DMS114 treated with DMSO at 0.1 percent for 48 hours (cell line): ENCODE measurements around the gene CFAP299.
"Not testable (repeated sequence)": the region's sequence is repeated elsewhere in the genome, so short reads cannot be mapped to it uniquely, and the experiment has no call there.

Experiments used
- DNase-seq: peaks from one replicate; lab custom pipeline; 2025; ENCODE audit not compliant: unreplicated experiment; lab: John Stamatoyannopoulos, UW

The CFAP299 gene

DNA sequence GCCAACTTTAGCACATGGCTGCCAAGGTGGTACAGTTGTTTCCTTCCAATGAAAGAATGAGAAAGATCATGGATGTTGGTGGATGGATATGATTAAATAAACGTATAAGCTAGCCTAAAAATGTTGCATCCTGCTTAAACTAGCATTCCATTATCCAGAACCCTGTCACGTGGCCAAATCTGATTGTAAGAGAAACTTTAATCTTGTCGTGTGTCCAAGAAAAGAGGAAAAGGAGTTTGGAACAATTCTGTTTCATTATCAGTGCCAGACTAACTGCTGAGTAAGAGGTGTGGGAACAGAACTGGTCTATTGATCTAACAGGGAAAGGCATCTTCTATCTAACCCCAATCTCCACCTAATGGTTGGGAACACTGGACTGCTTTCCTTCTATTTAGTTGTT is 369.8 kb downstream of the CFAP299 start:
- DNase-seq: no peak

DNA sequence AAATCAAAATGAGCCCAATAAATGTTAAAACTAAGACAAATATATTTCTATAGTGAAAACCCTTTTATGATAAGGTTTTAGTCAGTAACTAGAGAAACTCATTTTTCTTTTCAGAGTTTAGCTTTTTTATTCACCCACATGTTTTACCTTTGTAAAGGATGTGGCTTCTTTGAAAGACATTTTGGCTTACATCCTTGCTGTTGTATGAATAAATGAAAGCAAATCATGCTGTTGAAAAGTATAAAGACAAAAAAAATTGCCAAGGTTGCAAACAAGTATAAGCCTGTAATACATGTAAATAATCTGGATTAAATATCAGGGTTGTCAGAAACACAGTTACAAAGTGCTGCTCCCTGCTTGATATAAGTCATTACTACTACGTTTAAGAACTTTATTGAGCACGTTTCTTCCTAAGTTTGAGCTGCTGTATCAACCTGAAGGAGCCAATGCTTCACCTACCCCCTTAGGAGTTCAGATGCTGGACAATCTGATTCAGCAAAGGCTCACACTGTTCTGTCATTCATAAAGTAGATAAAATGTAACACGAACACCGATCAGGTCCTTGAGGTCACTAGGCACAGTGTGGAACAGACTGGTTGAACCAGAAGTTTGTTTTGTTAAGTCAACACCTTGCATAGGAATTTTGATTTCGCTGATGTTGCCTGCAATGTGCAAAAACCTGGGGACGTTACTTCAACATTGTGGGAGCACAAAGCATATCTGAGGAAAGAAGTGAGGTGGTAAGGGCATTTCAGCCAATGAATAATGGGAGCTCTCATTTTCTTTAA is 373.7 kb downstream of the CFAP299 start:
- no peak for DNase-seq

DNA sequence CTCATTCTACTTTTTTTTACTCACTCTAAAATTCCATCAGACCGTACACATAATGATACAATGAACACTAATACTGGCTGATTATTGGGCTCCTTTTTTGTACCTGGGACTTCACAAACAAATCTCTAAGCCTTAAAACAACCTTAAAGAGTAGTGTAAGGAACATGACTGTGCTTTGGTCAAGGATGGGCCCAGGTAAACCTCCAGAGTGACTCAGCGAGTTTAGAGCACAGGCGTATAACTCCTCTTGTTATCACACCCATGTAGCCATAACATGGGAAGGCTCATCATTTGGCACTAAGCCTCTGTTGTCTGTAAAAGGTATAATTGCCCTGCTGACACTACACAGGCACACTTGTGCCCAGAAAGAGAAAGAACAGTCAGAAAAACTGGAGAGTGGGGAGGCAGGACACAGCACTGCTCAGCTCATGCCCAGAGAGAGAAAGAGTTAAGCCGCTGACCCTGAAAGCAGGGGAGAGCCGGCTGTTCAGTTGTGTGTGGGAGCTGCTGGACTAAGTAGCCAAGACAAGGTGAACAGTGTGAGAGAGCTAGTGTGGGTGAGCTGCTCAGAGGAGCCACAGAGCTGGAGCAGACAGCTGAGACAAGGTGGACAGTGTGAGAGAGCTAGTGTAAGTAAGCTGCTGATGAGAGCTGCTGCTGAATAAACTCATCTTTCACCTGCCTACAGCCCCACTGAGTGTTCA is 375.4 kb downstream of the CFAP299 start:
- no peak for DNase-seq

DNA sequence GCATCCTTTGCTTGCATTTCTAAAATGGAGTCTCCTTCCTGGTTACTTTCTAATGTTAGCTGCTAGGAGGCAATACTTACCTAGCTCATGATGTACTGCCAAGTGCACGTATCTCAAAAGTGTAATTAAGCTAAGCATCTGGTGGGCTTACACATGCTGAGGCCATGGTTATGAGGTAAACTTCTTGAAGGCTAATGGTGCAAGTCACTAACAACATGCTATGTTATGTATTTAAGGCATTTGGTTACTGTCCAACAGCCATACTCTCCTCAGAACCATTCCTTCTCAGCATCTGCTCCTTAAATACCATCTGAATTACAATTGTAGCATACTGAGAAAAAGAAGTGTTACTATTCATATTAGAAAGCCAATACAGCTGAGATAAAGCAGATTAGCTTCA is 376.4 kb downstream of the CFAP299 start:
- DNase-seq: no peak

DNA sequence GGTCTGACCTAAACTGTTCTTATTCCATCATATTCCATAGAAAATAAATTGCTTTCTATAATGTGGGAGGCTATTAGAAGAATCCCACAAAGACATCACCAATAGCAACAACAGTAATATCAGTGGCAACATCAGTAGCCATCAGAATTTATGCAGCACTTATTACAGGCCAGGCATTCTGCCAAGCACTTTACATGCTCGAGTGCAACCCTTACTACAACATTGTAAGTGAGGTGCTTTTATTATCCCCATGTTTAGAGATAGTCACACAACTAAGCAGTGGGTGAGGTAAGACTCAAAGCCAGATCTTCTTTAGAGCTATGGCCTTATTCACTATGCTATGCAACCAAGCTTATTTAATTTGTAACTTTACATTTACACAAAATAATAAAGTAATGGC is 377.9 kb downstream of the CFAP299 start:
- no peak for DNase-seq

DNA sequence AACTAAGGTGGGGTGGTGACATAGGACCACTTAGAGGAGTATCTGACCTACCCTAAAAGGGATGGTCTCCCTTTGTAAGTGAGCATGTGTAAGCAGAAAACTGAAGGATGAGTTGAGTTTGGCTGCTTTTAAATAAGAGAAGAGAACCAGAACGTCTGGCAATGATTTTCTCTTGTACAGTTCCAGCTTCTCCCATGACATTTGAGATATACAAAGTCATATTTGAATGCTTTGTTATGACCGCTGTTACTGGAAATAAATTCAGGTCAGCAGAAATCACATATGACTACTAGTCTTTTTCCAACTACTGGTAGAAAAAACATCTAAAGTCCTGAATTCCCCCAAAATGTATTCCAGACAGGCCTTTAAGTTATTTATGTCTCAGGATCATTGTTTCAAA is 381.7 kb downstream of the CFAP299 start:
- no peak for DNase-seq

DNA sequence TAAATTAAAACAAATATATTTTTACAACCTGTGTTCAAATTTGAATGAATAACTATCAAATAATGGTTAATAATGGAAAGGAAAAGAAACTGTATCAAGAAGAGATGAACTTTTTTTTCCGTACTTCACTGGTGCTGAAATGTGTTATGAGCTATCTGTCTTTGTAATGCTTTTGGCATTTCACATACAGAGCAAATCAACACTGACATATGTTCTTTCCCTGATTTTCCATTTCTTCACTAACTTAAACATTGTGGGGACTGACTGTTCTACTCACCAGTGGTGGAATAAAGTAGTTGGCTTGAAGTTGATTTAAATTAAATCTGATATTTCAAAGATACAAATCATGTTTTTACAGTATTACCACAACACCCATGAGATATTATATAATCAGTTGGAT is 390.9 kb downstream of the CFAP299 start:
- no peak for DNase-seq

DNA sequence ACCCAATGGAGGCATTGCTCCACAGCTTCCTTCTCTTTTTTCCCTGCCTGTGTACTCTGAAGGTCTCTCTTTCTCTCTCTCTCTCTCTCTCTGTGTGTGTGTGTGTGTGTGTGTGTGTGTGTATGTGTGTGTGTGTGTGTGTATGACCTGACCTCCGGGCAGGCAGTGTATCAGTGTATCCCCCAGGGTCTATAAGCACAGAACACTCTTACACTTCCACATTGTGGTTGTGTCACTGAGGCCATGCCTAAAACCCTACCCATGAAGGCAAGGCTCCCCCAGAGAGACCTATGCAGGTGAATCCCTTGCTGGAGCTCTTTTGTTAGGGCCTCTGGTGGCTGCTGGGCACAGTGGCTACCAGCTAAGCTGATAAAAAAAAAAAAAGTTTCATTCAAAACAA is 394.6 kb downstream of the CFAP299 start:
- DNase-seq: no peak

DNA sequence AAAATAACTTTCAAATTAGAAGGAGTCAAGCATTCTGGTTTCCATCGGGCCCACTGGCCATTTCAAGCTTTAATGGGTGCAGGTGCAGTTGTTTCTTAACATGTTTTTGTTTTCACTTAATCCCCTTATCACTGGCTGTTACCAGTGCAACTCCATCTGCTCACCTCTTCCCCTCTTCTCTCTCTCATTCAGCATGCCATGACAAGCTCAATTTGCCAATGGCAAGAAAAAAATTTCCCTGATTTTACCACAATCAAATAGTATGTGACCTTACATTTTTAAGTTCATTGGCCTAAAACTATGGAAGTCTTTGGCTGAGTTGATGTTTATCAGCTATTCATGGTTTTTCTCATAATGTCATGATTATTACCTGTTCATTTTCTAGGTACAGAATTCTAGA is 395.9 kb downstream of the CFAP299 start:
- DNase-seq: no peak

DNA sequence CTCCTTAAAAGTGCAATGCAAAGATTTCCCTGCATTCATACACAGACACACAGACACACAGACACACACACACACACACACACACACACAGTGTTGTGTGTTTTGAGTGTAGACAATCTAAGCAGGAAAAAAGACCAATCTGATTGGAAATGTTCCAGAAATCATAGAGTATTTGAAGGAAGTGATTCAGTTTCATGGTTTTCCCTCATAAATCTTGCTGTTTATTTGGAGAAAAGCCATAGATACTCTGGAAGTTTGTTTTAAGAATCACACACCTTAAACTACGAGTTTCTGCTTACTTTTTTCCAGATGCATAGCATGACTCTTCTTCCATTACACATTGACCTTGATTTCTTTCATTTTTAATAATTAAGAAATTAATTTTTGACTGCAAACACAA is 396.5 kb downstream of the CFAP299 start:
- no peak for DNase-seq

DNA sequence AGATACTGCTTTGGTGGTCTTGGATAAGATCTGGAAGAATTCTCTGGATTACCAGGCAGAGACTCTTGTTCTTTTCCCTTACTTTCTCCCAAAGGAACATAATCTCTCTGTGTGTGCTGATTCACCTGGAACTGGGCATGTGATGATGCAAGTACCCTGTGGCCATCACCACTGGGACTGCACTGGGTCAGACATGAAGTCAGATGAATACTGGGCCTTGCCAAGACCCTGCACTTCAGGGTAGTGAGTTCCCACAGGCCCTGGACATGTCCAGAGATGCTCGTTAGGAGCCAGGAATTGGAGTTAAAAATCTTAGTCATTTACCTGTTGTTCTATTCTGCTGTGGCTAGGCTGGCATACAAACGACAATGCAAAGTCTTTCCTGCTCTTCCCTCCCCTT is 404.8 kb downstream of the CFAP299 start:
- DNase-seq: no peak

DNA sequence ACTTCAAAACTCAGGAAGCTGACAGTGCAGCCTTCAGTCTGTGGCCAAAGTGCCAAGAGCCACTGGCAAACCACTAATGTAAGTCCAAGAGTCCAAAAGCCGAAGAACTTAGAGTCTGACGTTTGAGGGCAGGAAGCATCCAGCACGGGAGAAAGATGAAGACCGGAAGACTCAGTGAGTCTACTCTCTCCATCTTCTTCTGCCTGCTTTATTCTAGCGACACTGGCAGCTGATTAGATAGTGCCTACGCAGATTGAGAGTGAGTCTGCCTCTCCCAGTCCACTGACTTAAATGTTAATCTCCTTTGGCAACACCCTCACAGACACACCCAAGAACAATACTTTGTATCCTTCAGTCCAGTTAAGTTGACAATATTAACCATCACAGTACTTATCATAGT is 414.0 kb downstream of the CFAP299 start:
- not testable (repeated sequence) for DNase-seq

DNA sequence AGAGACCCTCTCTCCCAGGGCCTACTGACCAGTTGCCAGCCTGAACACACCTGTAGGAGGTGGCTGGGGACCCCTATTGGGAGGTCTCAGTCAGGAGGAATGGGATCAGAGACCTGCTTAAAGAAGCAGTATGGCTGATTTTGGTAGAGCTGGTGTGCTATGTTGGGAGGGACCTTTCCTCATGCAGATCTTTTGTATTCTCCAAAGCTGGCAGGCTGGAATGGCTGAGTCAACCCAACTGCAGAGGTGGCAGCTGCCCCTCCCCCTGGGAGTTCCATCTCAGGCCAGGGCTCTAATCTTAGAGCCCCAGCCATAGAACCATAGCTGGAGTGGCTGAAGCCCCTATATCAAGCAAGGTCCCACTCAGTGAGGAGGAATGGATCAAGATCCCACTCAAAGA is 415.7 kb downstream of the CFAP299 start:
- DNase-seq: no peak

DNA sequence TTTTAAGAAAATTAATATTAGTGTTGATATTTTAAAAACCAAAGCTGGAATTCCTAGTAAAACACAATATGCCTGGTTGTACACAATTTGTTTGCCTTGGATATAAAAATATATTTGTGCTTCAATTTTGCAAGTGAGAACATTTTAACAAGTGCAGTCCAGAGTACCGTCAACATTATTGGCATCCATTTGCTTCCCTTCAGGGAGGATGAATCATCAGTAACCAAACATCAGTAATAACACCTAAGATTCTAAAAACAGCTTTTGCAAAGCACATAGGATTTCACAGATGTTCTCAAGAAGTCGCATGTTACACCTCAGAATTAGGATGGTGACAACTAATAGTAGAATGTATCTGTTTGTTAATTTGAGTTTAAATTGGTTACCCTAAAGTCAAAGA is 432.4 kb downstream of the CFAP299 start:
- no peak for DNase-seq

DNA sequence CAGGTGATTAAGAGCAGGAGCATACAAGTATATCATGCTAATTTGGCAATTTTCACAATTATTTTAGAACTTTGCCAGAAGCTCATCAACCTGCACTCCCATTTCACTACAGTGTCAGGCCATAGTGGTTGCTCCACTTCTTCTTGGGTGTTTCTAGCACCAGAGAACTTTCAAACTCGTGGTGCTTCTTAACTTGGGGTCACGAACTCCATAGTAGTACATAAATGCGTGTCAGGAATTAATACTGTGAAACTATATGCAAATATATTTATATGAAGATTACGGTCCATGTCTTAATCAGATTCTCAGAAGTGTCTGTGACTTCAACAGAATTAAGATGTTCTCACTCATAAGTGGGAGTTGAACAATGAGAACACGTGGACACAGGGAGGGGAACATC is 440.6 kb downstream of the CFAP299 start:
- DNase-seq: no peak

DNA sequence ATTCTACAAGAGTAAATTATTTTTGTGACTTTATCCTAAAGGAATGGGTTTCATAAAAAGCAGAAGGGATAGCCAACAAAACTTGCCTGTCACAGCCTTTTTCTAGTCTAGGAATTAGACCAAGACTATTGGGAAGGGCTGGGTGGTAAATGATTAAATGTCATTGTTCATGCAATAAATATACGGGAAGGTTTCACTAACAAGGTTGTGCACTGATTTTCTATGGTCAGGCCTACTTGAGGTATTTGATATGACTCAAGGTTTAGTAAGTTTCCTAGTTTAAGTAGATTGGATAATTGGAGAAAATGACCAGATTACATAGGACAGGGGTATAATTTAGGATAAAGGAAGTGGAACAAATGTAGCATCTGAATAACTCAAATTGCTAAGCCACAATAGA is 445.9 kb downstream of the CFAP299 start:
- no peak for DNase-seq

DNA sequence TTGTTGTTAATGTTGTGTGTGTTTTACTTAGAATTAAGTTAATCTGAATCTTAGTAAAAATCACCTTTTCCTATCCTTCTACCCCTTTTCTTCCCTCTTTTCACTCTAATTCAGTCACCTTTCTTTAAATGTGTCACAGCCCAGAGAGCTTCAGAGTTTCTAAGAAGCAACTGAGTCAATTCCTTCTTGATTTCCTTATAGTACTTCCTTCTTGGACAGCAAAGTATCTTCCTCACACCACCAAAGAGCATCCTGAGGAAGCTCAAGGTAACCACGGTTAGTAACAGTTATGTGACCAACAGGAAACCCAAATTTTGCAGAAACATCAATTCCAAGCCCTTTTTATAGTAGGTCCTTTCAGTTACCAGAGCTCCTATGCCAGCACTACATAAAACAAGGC is 451.8 kb downstream of the CFAP299 start:
- DNase-seq: no peak

DNA sequence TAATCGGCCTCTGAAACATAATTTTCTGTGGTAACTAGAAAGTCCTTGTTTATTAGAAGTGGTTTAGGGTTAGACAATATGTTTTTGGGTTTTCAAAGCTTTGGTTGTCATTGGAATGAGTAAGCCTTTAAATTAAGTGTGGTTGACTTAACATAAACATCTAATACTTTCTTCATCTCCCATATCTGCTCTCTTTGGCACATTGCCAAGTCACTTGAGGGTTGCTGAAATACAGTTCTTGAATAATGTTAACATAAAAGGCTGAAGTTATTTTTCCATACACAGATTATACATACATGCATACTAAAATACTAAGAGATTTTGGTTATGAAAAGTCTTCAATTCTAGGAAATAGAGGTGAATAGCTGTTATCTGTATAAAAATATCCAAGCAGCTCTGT is 453.3 kb downstream of the CFAP299 start:
- no peak for DNase-seq

DNA sequence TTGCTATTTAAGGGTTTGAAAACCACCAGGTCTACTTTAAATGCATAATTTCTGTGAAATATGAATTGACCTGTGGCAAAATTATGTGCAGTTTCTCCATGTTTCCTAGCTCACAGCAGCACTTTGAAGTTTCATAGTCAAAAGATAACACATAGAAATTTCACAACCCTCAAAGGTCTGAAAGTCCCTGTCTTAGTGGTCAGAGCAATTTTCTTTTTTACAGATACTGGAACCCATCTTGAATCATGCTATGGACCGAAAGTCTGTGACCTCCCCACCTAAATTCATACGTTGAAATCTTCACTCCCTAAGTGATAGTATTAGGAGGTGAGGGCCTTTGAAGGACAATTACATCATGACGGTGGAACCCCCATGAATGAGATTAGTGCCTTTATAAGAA is 454.6 kb downstream of the CFAP299 start:
- DNase-seq: no peak

DNA sequence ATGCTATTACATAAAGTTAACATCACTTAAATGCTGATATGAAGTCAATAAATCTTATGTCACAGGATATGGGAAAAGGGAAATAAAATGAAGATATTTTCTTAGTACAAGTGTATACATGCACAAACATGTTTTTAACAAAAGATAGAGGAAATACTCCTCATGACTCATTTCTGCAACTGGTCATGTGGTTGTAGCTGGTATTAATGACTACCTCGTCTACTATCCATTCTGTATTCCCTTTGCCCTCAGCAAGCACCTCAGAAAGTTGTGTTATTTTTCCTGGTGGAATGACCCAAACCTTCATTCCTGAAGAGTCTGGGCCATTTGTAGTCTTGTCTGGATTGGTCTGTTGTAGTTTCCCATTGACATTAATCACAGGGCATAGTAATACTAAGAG is 458.1 kb downstream of the CFAP299 start:
- DNase-seq: not testable (repeated sequence)

DNA sequence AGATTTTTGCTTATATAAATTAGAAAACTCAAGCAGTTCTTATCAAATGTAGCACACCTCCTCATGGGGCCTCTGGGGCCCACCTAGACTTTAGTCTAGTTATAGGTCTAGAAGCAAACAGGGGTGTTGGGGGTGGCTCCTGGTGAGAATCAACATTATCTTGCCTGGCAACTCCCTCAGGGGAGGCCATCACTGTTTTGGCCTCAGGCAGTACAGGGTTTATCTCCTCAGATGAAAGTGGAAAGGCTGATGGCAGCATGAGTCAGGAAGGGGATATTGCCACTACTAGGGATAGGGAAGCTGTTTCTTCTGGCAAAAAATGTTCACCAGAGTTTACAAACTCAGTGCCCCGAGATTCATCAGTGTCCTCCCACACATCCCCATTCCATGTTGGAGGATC is 462.6 kb downstream of the CFAP299 start:
- DNase-seq: no peak

DNA sequence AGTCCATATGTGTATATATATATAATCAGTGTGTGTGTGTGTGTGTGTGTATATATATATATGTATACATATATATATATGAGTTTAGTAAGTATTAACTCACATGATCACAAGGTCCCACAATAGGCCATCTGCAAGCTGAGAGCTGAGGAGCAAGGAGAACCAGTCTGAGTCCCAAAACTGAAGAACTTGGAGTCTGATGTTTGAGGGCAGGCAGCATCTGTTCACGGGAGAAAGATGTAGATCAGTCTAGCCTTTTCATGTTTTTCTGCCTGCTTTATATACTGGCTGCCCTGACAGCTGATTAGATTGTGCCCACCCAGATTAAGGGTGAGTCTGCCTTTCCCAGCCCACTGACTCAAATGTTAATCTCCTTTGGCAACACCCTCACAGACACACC is 465.2 kb downstream of the CFAP299 start:
- DNase-seq: not testable (repeated sequence)

DNA sequence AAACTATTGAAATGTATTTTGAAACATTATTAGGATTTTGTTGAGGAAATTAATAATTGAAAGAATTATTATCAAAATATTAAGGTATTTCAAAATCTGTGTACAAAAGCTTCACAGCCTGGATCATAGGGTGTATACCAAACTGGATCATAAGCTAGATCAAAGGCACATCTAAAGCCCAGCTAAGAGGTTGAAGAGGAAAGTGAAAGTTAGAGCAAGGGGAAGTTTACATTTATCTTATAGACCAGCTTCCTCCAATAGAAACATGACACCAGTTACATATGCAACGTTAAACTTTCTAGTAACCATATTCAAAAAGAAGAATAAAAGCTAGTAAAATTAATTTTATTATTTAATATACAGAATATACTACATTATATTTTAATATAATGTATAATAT is 467.8 kb downstream of the CFAP299 start:
- DNase-seq: no peak
